ENCODE measurements around the gene ITGA3. TPM values are rescaled to one million over a fixed set of nuclear protein-coding genes. Genes with fewer than 3 reads are reported as not detected.

The ITGA3 gene
- total RNA-seq, 1 donor, result 35.1 TPM

DNA sequence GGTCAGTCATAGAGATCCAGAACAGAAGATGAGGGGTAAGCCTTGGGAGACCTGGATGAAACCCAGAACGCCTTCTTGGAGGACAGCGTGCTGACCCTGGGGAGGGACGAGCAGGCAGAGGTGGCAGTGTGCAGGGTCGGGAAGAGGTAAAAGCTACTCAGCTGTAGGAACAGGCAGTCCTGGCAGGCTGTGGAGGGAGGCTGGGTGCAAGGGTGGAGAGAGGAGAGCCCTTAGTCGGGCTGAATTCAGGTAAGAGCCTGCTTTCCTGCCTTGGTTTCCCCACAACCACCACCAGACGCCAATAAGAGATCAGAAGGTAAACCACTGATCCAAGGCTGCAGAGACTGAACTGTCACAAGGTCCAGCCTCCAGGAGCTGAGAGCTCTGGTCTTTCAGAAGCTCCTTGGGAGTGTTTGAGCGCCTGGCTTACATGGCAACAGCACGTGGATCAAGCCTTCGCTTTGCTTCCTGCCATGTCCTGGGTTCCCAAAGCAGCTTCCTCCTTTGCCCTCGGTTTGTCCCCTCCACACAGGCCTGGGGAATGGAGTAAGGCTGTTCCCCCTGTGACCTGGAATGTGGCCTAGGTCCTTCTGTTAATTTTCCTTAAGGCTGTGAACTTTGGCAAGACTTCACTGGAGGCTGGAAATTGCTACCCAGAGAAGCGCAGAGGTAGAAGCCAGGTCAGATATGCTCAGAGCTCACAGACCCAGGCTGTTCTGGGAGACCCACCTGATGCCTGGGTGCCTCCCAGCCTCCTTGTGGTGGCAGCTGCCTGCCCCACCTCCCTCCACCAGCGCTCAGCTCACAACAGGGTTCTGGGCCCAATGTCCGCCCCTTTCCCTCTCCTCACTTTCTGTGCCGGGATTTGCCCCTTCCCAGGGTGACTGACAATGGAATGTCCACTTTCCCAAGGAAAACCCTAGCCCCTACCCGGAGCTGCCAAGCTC lies 35.3 kb downstream of the ITGA3 start:
- no peak for DNase-seq (ENCODE audit: low read depth)
- TF ChIP-seq, protein P1, sequence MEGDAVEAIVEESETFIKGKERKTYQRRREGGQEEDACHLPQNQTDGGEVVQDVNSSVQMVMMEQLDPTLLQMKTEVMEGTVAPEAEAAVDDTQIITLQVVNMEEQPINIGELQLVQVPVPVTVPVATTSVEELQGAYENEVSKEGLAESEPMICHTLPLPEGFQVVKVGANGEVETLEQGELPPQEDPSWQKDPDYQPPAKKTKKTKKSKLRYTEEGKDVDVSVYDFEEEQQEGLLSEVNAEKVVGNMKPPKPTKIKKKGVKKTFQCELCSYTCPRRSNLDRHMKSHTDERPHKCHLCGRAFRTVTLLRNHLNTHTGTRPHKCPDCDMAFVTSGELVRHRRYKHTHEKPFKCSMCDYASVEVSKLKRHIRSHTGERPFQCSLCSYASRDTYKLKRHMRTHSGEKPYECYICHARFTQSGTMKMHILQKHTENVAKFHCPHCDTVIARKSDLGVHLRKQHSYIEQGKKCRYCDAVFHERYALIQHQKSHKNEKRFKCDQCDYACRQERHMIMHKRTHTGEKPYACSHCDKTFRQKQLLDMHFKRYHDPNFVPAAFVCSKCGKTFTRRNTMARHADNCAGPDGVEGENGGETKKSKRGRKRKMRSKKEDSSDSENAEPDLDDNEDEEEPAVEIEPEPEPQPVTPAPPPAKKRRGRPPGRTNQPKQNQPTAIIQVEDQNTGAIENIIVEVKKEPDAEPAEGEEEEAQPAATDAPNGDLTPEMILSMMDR (IDR thresholded peaks at IDR 0.05; ENCODE audit: insufficient read depth, low read length), result no peak

DNA sequence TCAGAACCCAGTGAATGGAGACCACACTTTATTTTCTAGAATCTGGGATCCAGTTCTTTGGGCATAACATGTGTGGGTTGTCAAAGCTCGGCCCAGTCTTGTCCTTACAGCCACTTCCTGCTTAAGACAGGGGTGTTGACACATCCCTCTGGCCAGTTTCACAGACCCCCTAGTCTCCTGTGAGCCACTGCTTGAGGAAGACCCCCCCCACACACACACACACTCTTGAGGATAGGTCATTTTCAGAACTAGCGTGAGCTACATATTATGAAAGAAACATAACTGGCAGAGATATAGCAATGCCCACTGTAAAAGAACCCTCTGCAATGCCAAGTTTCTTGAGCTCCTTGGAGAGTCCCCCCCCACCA lies 36.0 kb downstream of the ITGA3 start:
- H3K4me3 ChIP-seq (ENCODE audit: low read depth, low read length), result no peak overlapping the region
- no peak for DNase-seq (ENCODE audit: low read depth)
- TF ChIP-seq, protein P1 (IDR thresholded peaks at IDR 0.05; ENCODE audit: insufficient read depth, low read length), result no peak

More for the DNA sequence above, 35.3 kb downstream of the ITGA3 start:
- no peak overlapping the region for H3K4me3 ChIP-seq (ENCODE audit: low read depth, low read length)

DNA sequence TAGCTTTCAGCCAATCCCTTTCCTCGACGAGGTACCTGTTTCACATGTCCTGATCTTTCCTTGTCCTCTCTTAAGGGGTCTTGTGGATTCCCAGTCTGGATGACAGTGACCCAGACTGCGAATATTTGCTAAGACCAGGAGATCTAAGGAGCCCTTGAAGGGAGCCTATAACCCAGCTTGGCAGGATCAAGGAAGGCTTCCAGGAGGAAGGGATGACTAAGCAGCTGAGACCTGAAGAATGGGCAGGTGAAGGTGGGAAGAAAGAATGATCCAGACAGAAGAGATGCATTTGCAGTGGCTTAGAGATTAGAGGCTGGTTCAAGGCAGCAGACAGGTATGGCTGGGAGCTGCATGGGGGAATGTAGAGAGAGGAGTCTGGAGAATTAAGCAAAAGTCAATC lies 37.3 kb downstream of the ITGA3 start:
- H3K4me3 ChIP-seq (ENCODE audit: low read depth, low read length), result no peak overlapping the region
- TF ChIP-seq, protein P1 (IDR thresholded peaks at IDR 0.05; ENCODE audit: insufficient read depth, low read length), result no peak
- no peak for DNase-seq (ENCODE audit: low read depth)

DNA sequence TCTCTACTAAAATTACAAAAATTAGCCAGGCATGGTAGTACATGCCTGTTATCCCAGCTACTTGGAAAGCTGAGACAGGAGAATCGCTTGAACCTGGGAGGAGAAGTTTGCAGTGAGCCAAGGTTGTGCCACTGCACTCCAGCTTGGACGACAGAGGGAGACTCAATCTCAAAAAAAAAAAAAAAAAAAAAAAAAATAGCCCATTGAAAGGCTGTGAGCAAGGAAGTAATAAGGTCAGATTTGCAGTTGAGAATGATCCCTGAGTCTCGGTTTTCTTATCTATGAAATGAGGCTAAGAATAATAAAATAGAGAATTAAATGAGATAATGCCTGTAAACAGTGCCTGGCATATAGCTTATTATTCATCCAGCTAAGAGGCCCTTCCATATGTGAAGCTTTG lies 37.9 kb downstream of the ITGA3 start:
- no peak overlapping the region for H3K4me3 ChIP-seq (ENCODE audit: low read depth, low read length)
- DNase-seq (ENCODE audit: low read depth), result no peak
- TF ChIP-seq, protein P1 (IDR thresholded peaks at IDR 0.05; ENCODE audit: insufficient read depth, low read length), result no peak

DNA sequence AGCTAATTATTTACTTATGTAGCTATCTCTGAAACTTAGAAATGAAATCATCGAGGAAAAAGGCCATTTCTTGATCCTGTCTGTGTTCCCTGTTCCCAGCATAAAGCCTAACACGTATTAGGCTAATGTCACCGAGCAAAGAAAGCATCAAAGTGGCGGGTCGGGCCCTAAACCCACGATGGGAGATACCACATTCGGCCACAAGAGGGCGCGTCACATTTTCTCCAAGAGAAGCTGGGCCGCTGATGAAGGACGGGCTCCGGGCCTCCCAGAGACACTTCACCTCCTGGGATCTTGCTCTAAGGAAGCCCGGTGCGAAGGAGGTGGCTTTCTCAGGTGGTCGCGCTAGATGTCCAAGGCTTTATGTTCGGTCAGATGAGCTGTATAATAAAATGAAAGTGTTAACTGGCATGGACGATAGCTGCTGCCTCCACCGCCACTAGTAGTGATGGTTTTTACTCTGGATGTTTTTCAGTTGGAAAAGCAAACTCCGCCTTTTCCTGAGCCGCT lies 38.4 kb downstream of the ITGA3 start:
- H3K4me3 ChIP-seq (ENCODE audit: low read depth, low read length), result peak overlapping the region; percentile 65
- TF ChIP-seq, protein P1 (IDR thresholded peaks at IDR 0.05; ENCODE audit: insufficient read depth, low read length), result peak; percentile 70
- peak; percentile 90 for DNase-seq (ENCODE audit: low read depth)

DNA sequence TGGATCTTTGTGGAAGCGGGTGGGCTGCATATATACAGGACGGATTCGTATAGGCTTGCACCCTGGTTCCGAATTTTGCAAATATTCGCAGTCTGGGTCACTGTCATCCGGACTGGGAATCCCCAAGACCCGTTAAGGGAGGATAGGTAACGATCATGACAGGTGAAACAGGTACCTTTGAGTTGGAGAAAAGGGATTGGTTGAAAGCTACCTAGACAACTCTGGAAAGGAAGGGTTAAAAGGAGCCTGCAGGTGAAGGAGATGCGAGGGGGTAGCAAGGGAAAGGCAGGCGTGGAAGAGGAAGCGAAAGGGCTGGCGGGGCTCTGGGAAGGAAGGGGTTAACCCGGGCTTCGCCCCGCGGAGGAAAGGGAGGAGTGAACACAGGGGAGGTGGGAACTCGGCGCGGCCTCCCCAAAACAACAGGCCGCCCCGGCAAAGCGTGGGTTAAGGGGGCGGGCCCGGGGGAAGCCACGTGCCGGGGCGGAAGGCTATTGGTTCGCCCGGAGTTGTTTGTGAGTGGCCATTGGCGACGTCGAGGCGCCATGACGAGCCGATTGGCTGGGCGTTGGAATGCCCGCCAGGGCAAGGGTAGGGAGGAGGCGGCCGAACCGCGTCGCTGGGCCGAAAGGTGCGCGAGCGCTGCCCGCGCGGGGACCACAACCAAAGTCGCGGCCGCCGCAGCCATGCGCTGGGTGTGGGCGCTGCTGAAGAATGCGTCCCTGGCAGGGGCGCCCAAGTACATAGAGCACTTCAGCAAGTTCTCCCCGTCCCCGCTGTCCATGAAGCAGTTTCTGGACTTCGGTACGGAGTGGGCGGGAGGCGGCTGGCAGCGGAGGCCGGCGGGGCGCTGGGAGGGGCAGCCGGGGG lies 39.1 kb downstream of the ITGA3 start, which contains the start of gene PDK2:
TSS of gene PDK2 (plus strand) at position 599 of the 867 bp plus-strand sequence. CDS start at position 684, 85 bp downstream.
- H3K4me3 ChIP-seq (ENCODE audit: low read depth, low read length), result peak within 1 kb of the TSS; percentile 78
- TF ChIP-seq, protein P1 (IDR thresholded peaks at IDR 0.05; ENCODE audit: insufficient read depth, low read length), result no peak

More for the DNA sequence above, 39.1 kb downstream of the ITGA3 start, which contains the start of gene PDK2:
- peak; percentile 94 for DNase-seq (ENCODE audit: low read depth)

Measured in fibroblast of the aortic adventitia (primary cell).